Glutamatergic neuron (in vitro differentiated cells): ENCODE results near the gene PROX1. TPM values are rescaled to one million over a fixed set of nuclear protein-coding genes. Genes with fewer than 3 reads are reported as not detected.

ENCODE experiments used
- DNase-seq: peaks from one replicate; pipeline ENCODE4 v3.0.0; 2022
- H3K27ac Mint-ChIP-seq: one replicate; pipeline ENCODE4 v1.8.0; 2020; ENCODE audit warnings: mild to moderate bottlenecking, mixed read lengths, inconsistent platforms; ENCODE audit not compliant: unreplicated experiment
- H3K27me3 Mint-ChIP-seq: one replicate; pipeline ENCODE4 v1.8.0; 2020; ENCODE audit warnings: mild to moderate bottlenecking, moderate library complexity, mixed read lengths, inconsistent platforms; ENCODE audit not compliant: unreplicated experiment
- H3K36me3 Mint-ChIP-seq: one replicate; pipeline ENCODE4 v1.8.0; 2020; ENCODE audit warnings: mild to moderate bottlenecking, mixed read lengths, inconsistent platforms; ENCODE audit not compliant: unreplicated experiment
- H3K4me1 Mint-ChIP-seq: one replicate; pipeline ENCODE4 v1.8.0; 2020; ENCODE audit warnings: mild to moderate bottlenecking, low read depth, mixed read lengths, inconsistent platforms; ENCODE audit not compliant: unreplicated experiment
- H3K4me3 Mint-ChIP-seq: one replicate; pipeline ENCODE4 v1.8.0; 2020; ENCODE audit warnings: mild to moderate bottlenecking, mixed read lengths, inconsistent platforms; ENCODE audit not compliant: unreplicated experiment
- H3K9me3 Mint-ChIP-seq: one replicate; pipeline ENCODE4 v1.8.0; 2020; ENCODE audit warnings: mild to moderate bottlenecking, moderate library complexity, mixed read lengths, inconsistent platforms; ENCODE audit not compliant: unreplicated experiment
- CTCF ChIP-seq: fragments of 200-600 bp; sonication (generic); IDR thresholded peaks from one replicate; pipeline ENCODE4 v1.5.0; 2021; ENCODE audit not compliant: partially characterized antibody, unreplicated experiment
- long read RNA-seq: library from polyadenylated mRNA; unstranded; transcript quantifications from one replicate; pipeline ENCODE4 v2.0.0, GENCODE V29; 2020; ENCODE audit not compliant: unreplicated experiment
- total RNA-seq: library from RNA; stranded (reverse); fragmentation: NEBNext Ultra II Directional; extraction: Animal tissue kit (Norgen Biotek cat#: 25700); gene quantifications from one replicate; pipeline ENCODE4 v1.2.1, GENCODE V29; 2021; ENCODE audit not compliant: unreplicated experiment

Gene PROX1
- total RNA-seq, result 68.4 TPM
- long read RNA-seq, result 0 reads

- H3K4me3 Mint-ChIP-seq, result peak within 1 kb of the TSS; percentile 100
- H3K27me3 Mint-ChIP-seq, result peaks cover 25% of the 10 kb centered on the region
- peaks cover 29% of the 10 kb centered on the region for H3K9me3 Mint-ChIP-seq
- TF ChIP-seq CTCF, result no peak
- peaks cover 58% of the 10 kb centered on the region for H3K4me1 Mint-ChIP-seq
- no peaks in the 10 kb centered on the region for H3K36me3 Mint-ChIP-seq
- peak within 1 kb of the TSS; percentile 99 for H3K27ac Mint-ChIP-seq
- peak; percentile 65 for DNase-seq
Observed at GRCh38 chr1:213987927-213988506, at the start of gene PROX1. PROX1 (plus strand) TSS chr1:213987973; CDS start chr1:213996536, 8,563 bp downstream.

- TF ChIP-seq CTCF, result no peak
- Mint-ChIP-seq H3K9me3 (peaks cover 2% of the 10 kb centered on the region), H3K27me3 (peaks cover 6% of the 10 kb centered on the region), H3K36me3 (peaks cover 5% of the 10 kb centered on the region), H3K4me1 (peaks cover 23% of the 10 kb centered on the region), H3K27ac (no peak overlapping the region), H3K4me3 (no peak overlapping the region)
- no peak for DNase-seq
Observed at GRCh38 chr1:213938776-213939175, 49.0 kb upstream of the PROX1 start.

- Mint-ChIP-seq H3K27ac (peak overlapping the region; percentile 83), H3K36me3 (peaks cover 5% of the 10 kb centered on the region), H3K9me3 (peaks cover 2% of the 10 kb centered on the region), H3K27me3 (peaks cover 6% of the 10 kb centered on the region), H3K4me1 (peaks cover 24% of the 10 kb centered on the region), H3K4me3 (peak overlapping the region; percentile 64)
- TF ChIP-seq CTCF, result no peak
- DNase-seq, result peak; percentile 42
Observed at GRCh38 chr1:213939888-213940287, 47.9 kb upstream of the PROX1 start.

- DNase-seq, result no peak
- peaks cover 2% of the 10 kb centered on the region for H3K9me3 Mint-ChIP-seq
- peaks cover 26% of the 10 kb centered on the region for H3K4me1 Mint-ChIP-seq
- no peak overlapping the region for H3K4me3 Mint-ChIP-seq
- H3K27ac Mint-ChIP-seq, result no peak overlapping the region
- H3K27me3 Mint-ChIP-seq, result peaks cover 6% of the 10 kb centered on the region
- TF ChIP-seq CTCF, result no peak
- H3K36me3 Mint-ChIP-seq, result peaks cover 5% of the 10 kb centered on the region
Observed at GRCh38 chr1:213940947-213941346, 46.8 kb upstream of the PROX1 start.

GRCh38 chr1:213942061-213942460 is 45.7 kb upstream of the PROX1 start:
- Mint-ChIP-seq H3K9me3 (peaks cover 2% of the 10 kb centered on the region), H3K27ac (no peak overlapping the region), H3K27me3 (peaks cover 4% of the 10 kb centered on the region), H3K36me3 (peaks cover 5% of the 10 kb centered on the region), H3K4me3 (no peak overlapping the region), H3K4me1 (peaks cover 26% of the 10 kb centered on the region)
- no peak for TF ChIP-seq CTCF
- no peak for DNase-seq
